Measurements from ENCODE around the gene TNIK. TPM values are rescaled to one million over a fixed set of nuclear protein-coding genes. Genes with fewer than 3 reads are reported as not detected.
"Not testable (repeated sequence)": the region's sequence is repeated elsewhere in the genome, so short reads cannot be mapped to it uniquely, and the experiment has no call there.

The TNIK gene
- polyA plus RNA-seq, 1 donor: 40.3 TPM

- no peak for DNase-seq (ENCODE audit: low read depth)
These were observed 13.9 kb downstream of the TNIK start for GRCh38 chr3:171446301-171446700.

- DNase-seq (ENCODE audit: low read depth): no peak
These were observed 14.5 kb downstream of the TNIK start for GRCh38 chr3:171445620-171446204.

GRCh38 chr3:171444001-171444690 lies 16.1 kb downstream of the TNIK start:
- no peak for DNase-seq (ENCODE audit: low read depth)

GRCh38 chr3:171443211-171443957 lies 16.8 kb downstream of the TNIK start:
- no peak for DNase-seq (ENCODE audit: low read depth)

GRCh38 chr3:171442184-171442583 lies 18.0 kb downstream of the TNIK start:
- DNase-seq (ENCODE audit: low read depth): no peak

GRCh38 chr3:171441381-171441780 lies 18.8 kb downstream of the TNIK start:
- no peak for DNase-seq (ENCODE audit: low read depth)

GRCh38 chr3:171439996-171440395 lies 20.2 kb downstream of the TNIK start:
- DNase-seq (ENCODE audit: low read depth): no peak

GRCh38 chr3:171437115-171437756 lies 23.0 kb downstream of the TNIK start:
- DNase-seq (ENCODE audit: low read depth): no peak

GRCh38 chr3:171436380-171436779 lies 23.8 kb downstream of the TNIK start:
- no peak for DNase-seq (ENCODE audit: low read depth)

GRCh38 chr3:171435757-171436156 lies 24.4 kb downstream of the TNIK start:
- DNase-seq (ENCODE audit: low read depth): no peak

- DNase-seq (ENCODE audit: low read depth): no peak
These were observed 25.1 kb downstream of the TNIK start for GRCh38 chr3:171435143-171435542.

GRCh38 chr3:171432548-171432947 lies 27.7 kb downstream of the TNIK start:
- DNase-seq (ENCODE audit: low read depth): no peak

- DNase-seq (ENCODE audit: low read depth): no peak
These were observed 28.7 kb downstream of the TNIK start for GRCh38 chr3:171431550-171431949.

- no peak for DNase-seq (ENCODE audit: low read depth)
These were observed 29.7 kb downstream of the TNIK start for GRCh38 chr3:171430530-171430929.

GRCh38 chr3:171429635-171430034 lies 30.6 kb downstream of the TNIK start:
- DNase-seq (ENCODE audit: low read depth): no peak

- DNase-seq (ENCODE audit: low read depth): no peak
These were observed 31.3 kb downstream of the TNIK start for GRCh38 chr3:171428892-171429291.

- DNase-seq (ENCODE audit: low read depth): no peak
These were observed 31.9 kb downstream of the TNIK start for GRCh38 chr3:171428321-171428787.

GRCh38 chr3:171427771-171428320 lies 32.4 kb downstream of the TNIK start:
- DNase-seq (ENCODE audit: low read depth): no peak

GRCh38 chr3:171424063-171424462 lies 36.1 kb downstream of the TNIK start:
- DNase-seq (ENCODE audit: low read depth): not testable (repeated sequence)

- not testable (repeated sequence) for DNase-seq (ENCODE audit: low read depth)
These were observed 37.4 kb downstream of the TNIK start for GRCh38 chr3:171422855-171423254.

- no peak for DNase-seq (ENCODE audit: low read depth)
These were observed 39.5 kb downstream of the TNIK start for GRCh38 chr3:171420667-171421066.

GRCh38 chr3:171419457-171419856 lies 40.7 kb downstream of the TNIK start:
- DNase-seq (ENCODE audit: low read depth): no peak

Data from forelimb muscle (tissue), 1 donor.